PFSK-1 (cell line): ENCODE measurements around the gene RAB44.

Experiments
- FOXP2 ChIP-seq: optimal IDR thresholded peaks from 2 replicates; pipeline ENCODE3; 2011; ENCODE audit warnings: borderline replicate concordance, control low read depth, inconsistent platforms; ENCODE audit not compliant: insufficient read depth; ENCODE audit errors: extremely low read length, extremely low read depth
- POLR2AphosphoS5 ChIP-seq: IDR thresholded peaks from 2 replicates; pipeline ENCODE4 v1.6.1; 2012; ENCODE audit warnings: low read depth, mild to moderate bottlenecking, control low read depth, low read length, moderate library complexity
- REST ChIP-seq, 2 experiments: IDR thresholded peaks; 2 replicates each; pipeline versions ENCODE4 v1.6.1 to v1.8.0; 2011 to 2012; ENCODE audit warnings: low read depth in 2 of 2, low read length in 2 of 2, control low read depth in 1 of 2, inconsistent platforms in 1 of 2, mild to moderate bottlenecking in 1 of 2, moderate library complexity in 1 of 2; ENCODE audit not compliant: insufficient read depth in 1 of 2
- SIN3A ChIP-seq: IDR thresholded peaks from 2 replicates; pipeline ENCODE4 v1.6.1; 2012; ENCODE audit warnings: mild to moderate bottlenecking, low read length, moderate library complexity, borderline replicate concordance; ENCODE audit not compliant: insufficient read depth
- TAF1 ChIP-seq: IDR thresholded peaks from 2 replicates; pipeline ENCODE4 v1.6.1; 2012; ENCODE audit warnings: low read length, control low read depth, borderline replicate concordance; ENCODE audit not compliant: insufficient read depth

Gene RAB44

GRCh38 chr6:36651659-36652379, 45.8 kb upstream of the RAB44 start:
- TF ChIP-seq POLR2AphosphoS5 (no peak), REST (IDR thresholded peaks at IDR 0.05; ENCODE audit: insufficient read depth in 1 of 2, low read depth in 2 of 2, low read length in 2 of 2) (no peak), SIN3A (no peak), TAF1 (no peak), FOXP2 (no peak)

GRCh38 chr6:36655085-36655724, 42.4 kb upstream of the RAB44 start:
- no peak for TF ChIP-seq TAF1
- no peak for TF ChIP-seq FOXP2
- TF ChIP-seq SIN3A, result no peak
- TF ChIP-seq REST (IDR thresholded peaks at IDR 0.05; ENCODE audit: insufficient read depth in 1 of 2, low read depth in 2 of 2, low read length in 2 of 2), result no peak

- TF ChIP-seq SIN3A (no peak), POLR2AphosphoS5 (no peak), FOXP2 (no peak), TAF1 (no peak), REST (IDR thresholded peaks at IDR 0.05; ENCODE audit: insufficient read depth in 1 of 2, low read depth in 2 of 2, low read length in 2 of 2) (no peak)
These were observed 41.2 kb upstream of the RAB44 start for GRCh38 chr6:36656441-36656840.

GRCh38 chr6:36657271-36657670, 40.4 kb upstream of the RAB44 start:
- TF ChIP-seq REST (IDR thresholded peaks at IDR 0.05; ENCODE audit: insufficient read depth in 1 of 2, low read depth in 2 of 2, low read length in 2 of 2), result no peak
- no peak for TF ChIP-seq POLR2AphosphoS5

GRCh38 chr6:36657942-36658544, 39.6 kb upstream of the RAB44 start:
- TF ChIP-seq FOXP2 (no peak), POLR2AphosphoS5 (no peak), REST (IDR thresholded peaks at IDR 0.05; ENCODE audit: insufficient read depth in 1 of 2, low read depth in 2 of 2, low read length in 2 of 2) (no peak), SIN3A (no peak), TAF1 (no peak)
